ENCODE data around the gene TAF1. TPM values are rescaled to one million over a fixed set of nuclear protein-coding genes. Genes with fewer than 3 reads are reported as not detected.
A peak's percentile ranks its signal among the peaks of the same experiment; 100 is the strongest.
"Not testable (repeated sequence)": the region's sequence is repeated elsewhere in the genome, so short reads cannot be mapped to it uniquely, and the experiment has no call there.

Gene TAF1
- total RNA-seq, 1 donor from 2014 or later, result 59.0 TPM

GRCh38 chrX:71493111-71493613 lies 127.0 kb downstream of the TAF1 start:
- Histone ChIP-seq H3K4me1 (ENCODE audit: control insufficient read depth in 3 of 3, insufficient read depth in 3 of 3, low read length in 3 of 3) (no peaks in the 10 kb centered on the region), H3K9me3 (ENCODE audit: control insufficient read depth in 3 of 3, low read length in 3 of 3) (no peaks in the 10 kb centered on the region), H3K27me3 (ENCODE audit: control insufficient read depth in 3 of 3, insufficient read depth in 3 of 3, low read length in 3 of 3) (no peaks in the 10 kb centered on the region), H3K4me3 (ENCODE audit: low read length in 3 of 3) (peak overlapping the region; percentile 48 to 80 (median 78)), H3K9ac (ENCODE audit: low read depth in 1 of 3, low read length in 3 of 3) (peak overlapping the region in 1 of 3 donors; percentile 50), H3K27ac (ENCODE audit: low read depth, low read length) (no peak overlapping the region), H3K36me3 (ENCODE audit: control insufficient read depth in 3 of 3, insufficient read depth in 3 of 3, low read length in 3 of 3) (no peaks in the 10 kb centered on the region)

- not testable (repeated sequence) for H3K9me3 ChIP-seq (ENCODE audit: control insufficient read depth in 3 of 3, low read length in 3 of 3); H3K9ac ChIP-seq (ENCODE audit: low read depth in 1 of 3, low read length in 3 of 3); H3K36me3 ChIP-seq (ENCODE audit: control insufficient read depth in 3 of 3, insufficient read depth in 3 of 3, low read length in 3 of 3); H3K4me3 ChIP-seq (ENCODE audit: low read length in 3 of 3); H3K27me3 ChIP-seq (ENCODE audit: control insufficient read depth in 3 of 3, insufficient read depth in 3 of 3, low read length in 3 of 3); H3K27ac ChIP-seq (ENCODE audit: low read depth, low read length); H3K4me1 ChIP-seq (ENCODE audit: control insufficient read depth in 3 of 3, insufficient read depth in 3 of 3, low read length in 3 of 3)
Observed at GRCh38 chrX:71495979-71496378, 129.8 kb downstream of the TAF1 start.

GRCh38 chrX:71496476-71496875 lies 130.3 kb downstream of the TAF1 start:
- no peak overlapping the region for H3K9ac ChIP-seq (ENCODE audit: low read depth in 1 of 3, low read length in 3 of 3)
- H3K36me3 ChIP-seq (ENCODE audit: control insufficient read depth in 3 of 3, insufficient read depth in 3 of 3, low read length in 3 of 3), result no peaks in the 10 kb centered on the region
- H3K4me3 ChIP-seq (ENCODE audit: low read length in 3 of 3), result no peak overlapping the region
- H3K4me1 ChIP-seq (ENCODE audit: control insufficient read depth in 3 of 3, insufficient read depth in 3 of 3, low read length in 3 of 3), result no peaks in the 10 kb centered on the region
- H3K9me3 ChIP-seq (ENCODE audit: control insufficient read depth in 3 of 3, low read length in 3 of 3), result no peaks in the 10 kb centered on the region
- no peaks in the 10 kb centered on the region for H3K27me3 ChIP-seq (ENCODE audit: control insufficient read depth in 3 of 3, insufficient read depth in 3 of 3, low read length in 3 of 3)
- H3K27ac ChIP-seq (ENCODE audit: low read depth, low read length), result no peak overlapping the region

GRCh38 chrX:71502080-71502479 lies 135.9 kb downstream of the TAF1 start:
- H3K4me3 ChIP-seq (ENCODE audit: low read length in 3 of 3); H3K4me1 ChIP-seq (ENCODE audit: control insufficient read depth in 3 of 3, insufficient read depth in 3 of 3, low read length in 3 of 3); H3K9me3 ChIP-seq (ENCODE audit: control insufficient read depth in 3 of 3, low read length in 3 of 3); H3K9ac ChIP-seq (ENCODE audit: low read depth in 1 of 3, low read length in 3 of 3); H3K36me3 ChIP-seq (ENCODE audit: control insufficient read depth in 3 of 3, insufficient read depth in 3 of 3, low read length in 3 of 3); H3K27me3 ChIP-seq (ENCODE audit: control insufficient read depth in 3 of 3, insufficient read depth in 3 of 3, low read length in 3 of 3); H3K27ac ChIP-seq (ENCODE audit: low read depth, low read length): not testable (repeated sequence)

- Histone ChIP-seq H3K4me3 (ENCODE audit: low read length in 3 of 3) (no peak overlapping the region), H3K27me3 (ENCODE audit: control insufficient read depth in 3 of 3, insufficient read depth in 3 of 3, low read length in 3 of 3) (no peaks in the 10 kb centered on the region), H3K9me3 (ENCODE audit: control insufficient read depth in 3 of 3, low read length in 3 of 3) (peaks cover 0 to 2% (median 0%) of the 10 kb centered on the region in 3 donors), H3K4me1 (ENCODE audit: control insufficient read depth in 3 of 3, insufficient read depth in 3 of 3, low read length in 3 of 3) (no peaks in the 10 kb centered on the region), H3K36me3 (ENCODE audit: control insufficient read depth in 3 of 3, insufficient read depth in 3 of 3, low read length in 3 of 3) (no peaks in the 10 kb centered on the region), H3K27ac (ENCODE audit: low read depth, low read length) (no peak overlapping the region), H3K9ac (ENCODE audit: low read depth in 1 of 3, low read length in 3 of 3) (no peak overlapping the region)
Observed at GRCh38 chrX:71504346-71504745, 138.2 kb downstream of the TAF1 start.

- Histone ChIP-seq H3K27ac (ENCODE audit: low read depth, low read length) (no peak overlapping the region), H3K27me3 (ENCODE audit: control insufficient read depth in 3 of 3, insufficient read depth in 3 of 3, low read length in 3 of 3) (no peaks in the 10 kb centered on the region), H3K9ac (ENCODE audit: low read depth in 1 of 3, low read length in 3 of 3) (no peak overlapping the region), H3K4me1 (ENCODE audit: control insufficient read depth in 3 of 3, insufficient read depth in 3 of 3, low read length in 3 of 3) (peaks cover 0 to 3% (median 0%) of the 10 kb centered on the region in 3 donors), H3K9me3 (ENCODE audit: control insufficient read depth in 3 of 3, low read length in 3 of 3) (no peaks in the 10 kb centered on the region), H3K36me3 (ENCODE audit: control insufficient read depth in 3 of 3, insufficient read depth in 3 of 3, low read length in 3 of 3) (no peaks in the 10 kb centered on the region), H3K4me3 (ENCODE audit: low read length in 3 of 3) (no peak overlapping the region)
Observed at GRCh38 chrX:71509289-71509688, 143.1 kb downstream of the TAF1 start.

- H3K4me3 ChIP-seq (ENCODE audit: low read length in 3 of 3), result no peak overlapping the region
- no peak overlapping the region for H3K27ac ChIP-seq (ENCODE audit: low read depth, low read length)
- H3K9ac ChIP-seq (ENCODE audit: low read depth in 1 of 3, low read length in 3 of 3), result no peak overlapping the region
- H3K36me3 ChIP-seq (ENCODE audit: control insufficient read depth in 3 of 3, insufficient read depth in 3 of 3, low read length in 3 of 3), result no peaks in the 10 kb centered on the region
- H3K27me3 ChIP-seq (ENCODE audit: control insufficient read depth in 3 of 3, insufficient read depth in 3 of 3, low read length in 3 of 3), result no peaks in the 10 kb centered on the region
- H3K9me3 ChIP-seq (ENCODE audit: control insufficient read depth in 3 of 3, low read length in 3 of 3), result no peaks in the 10 kb centered on the region
- peaks cover 1 to 8% (median 7%) of the 10 kb centered on the region in 3 donors for H3K4me1 ChIP-seq (ENCODE audit: control insufficient read depth in 3 of 3, insufficient read depth in 3 of 3, low read length in 3 of 3)
Observed at GRCh38 chrX:71510161-71510560, 144.0 kb downstream of the TAF1 start.

GRCh38 chrX:71513731-71514130 lies 147.6 kb downstream of the TAF1 start:
- H3K9ac ChIP-seq (ENCODE audit: low read depth in 1 of 3, low read length in 3 of 3); H3K27me3 ChIP-seq (ENCODE audit: control insufficient read depth in 3 of 3, insufficient read depth in 3 of 3, low read length in 3 of 3); H3K36me3 ChIP-seq (ENCODE audit: control insufficient read depth in 3 of 3, insufficient read depth in 3 of 3, low read length in 3 of 3); H3K9me3 ChIP-seq (ENCODE audit: control insufficient read depth in 3 of 3, low read length in 3 of 3); H3K4me3 ChIP-seq (ENCODE audit: low read length in 3 of 3): not testable (repeated sequence)
- Histone ChIP-seq H3K4me1 (ENCODE audit: control insufficient read depth in 3 of 3, insufficient read depth in 3 of 3, low read length in 3 of 3) (peaks cover 3 to 10% (median 8%) of the 10 kb centered on the region in 3 donors), H3K27ac (ENCODE audit: low read depth, low read length) (peak overlapping the region; percentile 47)

GRCh38 chrX:71514367-71515037 lies 148.3 kb downstream of the TAF1 start:
- H3K27ac ChIP-seq (ENCODE audit: low read depth, low read length), result peak overlapping the region; percentile 70
- peak overlapping the region in 2 of 3 donors; percentile 7 to 29 for H3K4me3 ChIP-seq (ENCODE audit: low read length in 3 of 3)
- peaks cover 0 to 4% (median 0%) of the 10 kb centered on the region in 3 donors for H3K9me3 ChIP-seq (ENCODE audit: control insufficient read depth in 3 of 3, low read length in 3 of 3)
- no peaks in the 10 kb centered on the region for H3K27me3 ChIP-seq (ENCODE audit: control insufficient read depth in 3 of 3, insufficient read depth in 3 of 3, low read length in 3 of 3)
- peaks cover 3 to 10% (median 8%) of the 10 kb centered on the region in 3 donors for H3K4me1 ChIP-seq (ENCODE audit: control insufficient read depth in 3 of 3, insufficient read depth in 3 of 3, low read length in 3 of 3)
- no peaks in the 10 kb centered on the region for H3K36me3 ChIP-seq (ENCODE audit: control insufficient read depth in 3 of 3, insufficient read depth in 3 of 3, low read length in 3 of 3)
- H3K9ac ChIP-seq (ENCODE audit: low read depth in 1 of 3, low read length in 3 of 3), result no peak overlapping the region

GRCh38 chrX:71515038-71515396 lies 148.9 kb downstream of the TAF1 start:
- H3K4me3 ChIP-seq (ENCODE audit: low read length in 3 of 3), result peak overlapping the region in 2 of 3 donors; percentile 7 to 29
- H3K9me3 ChIP-seq (ENCODE audit: control insufficient read depth in 3 of 3, low read length in 3 of 3), result peaks cover 0 to 4% (median 0%) of the 10 kb centered on the region in 3 donors
- H3K27ac ChIP-seq (ENCODE audit: low read depth, low read length), result peak overlapping the region; percentile 70
- peak overlapping the region in 2 of 3 donors; percentile 23 to 60 for H3K9ac ChIP-seq (ENCODE audit: low read depth in 1 of 3, low read length in 3 of 3)
- no peaks in the 10 kb centered on the region for H3K36me3 ChIP-seq (ENCODE audit: control insufficient read depth in 3 of 3, insufficient read depth in 3 of 3, low read length in 3 of 3)
- peaks cover 3 to 10% (median 8%) of the 10 kb centered on the region in 3 donors for H3K4me1 ChIP-seq (ENCODE audit: control insufficient read depth in 3 of 3, insufficient read depth in 3 of 3, low read length in 3 of 3)
- no peaks in the 10 kb centered on the region for H3K27me3 ChIP-seq (ENCODE audit: control insufficient read depth in 3 of 3, insufficient read depth in 3 of 3, low read length in 3 of 3)

All from skeletal muscle tissue (tissue), 4 donors.